Stimulated activated CD4-positive, alpha-beta T cell treated with anti-CD3 and anti-CD28 coated beads, Interleukin-12 subunit alpha, Interleukin-12 subunit beta, amount 100 ng/mL, for 4 hours (primary cell): ENCODE results near the gene OST4.

ENCODE experiments used
- DNase-seq: peaks from one replicate; pipeline ENCODE4 v3.0.0-alpha.2; 2020

OST4 gene

GRCh38 chr2:27023740-27024139 lies 47.7 kb downstream of the OST4 start:
- DNase-seq, result no peak

GRCh38 chr2:27021253-27022049 lies 50.0 kb downstream of the OST4 start:
- no peak for DNase-seq
